Measurements from ENCODE around the gene OBP2A. TPM values are rescaled to one million over a fixed set of nuclear protein-coding genes. Genes with fewer than 3 reads are reported as not detected.

The OBP2A gene
- total RNA-seq, 1 donor from 2014 or later: not detected

GRCh38 chr9:135579356-135579755, 33.4 kb downstream of the OBP2A start:
- H3K36me3 ChIP-seq: no peaks in the 10 kb centered on the region
- H3K27me3 ChIP-seq (ENCODE audit: low read depth): peaks cover 63% of the 10 kb centered on the region
- no peak overlapping the region for H3K4me3 ChIP-seq
- no peak for DNase-seq
- H3K27ac ChIP-seq (replicated peaks): no peak overlapping the region
- no peak for TF ChIP-seq CTCF (IDR thresholded peaks at IDR 0.05; ENCODE audit: borderline replicate concordance)
- H3K4me1 ChIP-seq: no peaks in the 10 kb centered on the region
- H3K9me3 ChIP-seq (replicated peaks): no peaks in the 10 kb centered on the region
- intact Hi-C loops (cut with micrococcal nuclease): no loop called here

- TF ChIP-seq CTCF (IDR thresholded peaks at IDR 0.05; ENCODE audit: borderline replicate concordance): no peak
- Histone ChIP-seq H3K27me3 (ENCODE audit: low read depth) (peaks cover 56% of the 10 kb centered on the region), H3K4me3 (no peak overlapping the region), H3K4me1 (no peaks in the 10 kb centered on the region), H3K27ac (replicated peaks) (no peak overlapping the region), H3K9me3 (replicated peaks) (no peaks in the 10 kb centered on the region), H3K36me3 (no peaks in the 10 kb centered on the region)
- intact Hi-C loops (cut with micrococcal nuclease): no loop called here
- no peak for DNase-seq
Observed at GRCh38 chr9:135579889-135580660, 34.1 kb downstream of the OBP2A start.

- Histone ChIP-seq H3K36me3 (no peaks in the 10 kb centered on the region), H3K27me3 (ENCODE audit: low read depth) (peaks cover 52% of the 10 kb centered on the region), H3K4me3 (no peak overlapping the region), H3K9me3 (replicated peaks) (no peaks in the 10 kb centered on the region), H3K27ac (replicated peaks) (no peak overlapping the region), H3K4me1 (no peaks in the 10 kb centered on the region)
- TF ChIP-seq CTCF (IDR thresholded peaks at IDR 0.05; ENCODE audit: borderline replicate concordance): no peak
- intact Hi-C loops (cut with micrococcal nuclease): no loop called here
- DNase-seq: no peak
Observed at GRCh38 chr9:135580664-135581380, 34.9 kb downstream of the OBP2A start.

- intact Hi-C loops (cut with micrococcal nuclease): no loop called here
- DNase-seq: no peak
- Histone ChIP-seq H3K36me3 (no peaks in the 10 kb centered on the region), H3K4me1 (no peaks in the 10 kb centered on the region), H3K9me3 (replicated peaks) (no peaks in the 10 kb centered on the region), H3K27me3 (ENCODE audit: low read depth) (peaks cover 58% of the 10 kb centered on the region), H3K4me3 (no peak overlapping the region), H3K27ac (replicated peaks) (no peak overlapping the region)
- no peak for TF ChIP-seq CTCF (IDR thresholded peaks at IDR 0.05; ENCODE audit: borderline replicate concordance)
Observed at GRCh38 chr9:135581636-135582426, 35.9 kb downstream of the OBP2A start.

GRCh38 chr9:135582541-135582940, 36.6 kb downstream of the OBP2A start:
- H3K9me3 ChIP-seq (replicated peaks): no peaks in the 10 kb centered on the region
- H3K36me3 ChIP-seq: no peaks in the 10 kb centered on the region
- H3K4me3 ChIP-seq: no peak overlapping the region
- H3K27ac ChIP-seq (replicated peaks): no peak overlapping the region
- no peaks in the 10 kb centered on the region for H3K4me1 ChIP-seq
- peaks cover 58% of the 10 kb centered on the region for H3K27me3 ChIP-seq (ENCODE audit: low read depth)
- TF ChIP-seq CTCF (IDR thresholded peaks at IDR 0.05; ENCODE audit: borderline replicate concordance): no peak
- intact Hi-C loops (cut with micrococcal nuclease): no loop called here
- no peak for DNase-seq
